ENCODE results near the gene SLC2A13. TPM values are rescaled to one million over a fixed set of nuclear protein-coding genes. Genes with fewer than 3 reads are reported as not detected.

The SLC2A13 gene
- total and polyA plus RNA-seq, 4 donors: 1.9 to 20.2 (median 6.9) TPM

- H3K36me3 ChIP-seq (ENCODE audit: control insufficient read depth in 4 of 4, insufficient read depth in 3 of 4, low read depth in 1 of 4, low read length in 3 of 4): no peaks in the 10 kb centered on the region
- H3K9me3 ChIP-seq (ENCODE audit: control insufficient read depth in 4 of 4, low read length in 3 of 4): no peaks in the 10 kb centered on the region
- H3K4me1 ChIP-seq (ENCODE audit: control insufficient read depth in 4 of 4, insufficient read depth in 4 of 4, low read length in 3 of 4): peaks cover 9 to 28% (median 24%) of the 10 kb centered on the region in 4 donors
- TF ChIP-seq CTCF (IDR thresholded peaks at IDR 0.05; ENCODE audit: low read depth, low read length, missing input control): peak; percentile 2
- TF ChIP-seq SP1 (IDR thresholded peaks at IDR 0.05): no peak
- no peak for TF ChIP-seq RXRA (IDR thresholded peaks at IDR 0.05)
- no peak overlapping the region for H3K9ac ChIP-seq (ENCODE audit: low read depth in 1 of 2, low read length in 2 of 2)
- no peaks in the 10 kb centered on the region for H3K27me3 ChIP-seq (ENCODE audit: control insufficient read depth in 4 of 4, insufficient read depth in 4 of 4, low read length in 3 of 4)
- H3K4me3 ChIP-seq (ENCODE audit: low read depth in 1 of 3, low read length in 3 of 3): no peak overlapping the region
- H3K27ac ChIP-seq (ENCODE audit: low read depth in 1 of 2, low read length in 2 of 2): no peak overlapping the region
- DNase-seq (ENCODE audit: low spot score): no peak
- 80% methylated on average over 29 of the region's 29 CpGs for WGBS
These were observed 2.1 kb upstream of the SLC2A13 start for GRCh38 chr12:40107803-40108620.

- Histone ChIP-seq H3K4me1 (ENCODE audit: control insufficient read depth in 4 of 4, insufficient read depth in 4 of 4, low read length in 3 of 4) (peaks cover 9 to 30% (median 24%) of the 10 kb centered on the region in 4 donors), H3K36me3 (ENCODE audit: control insufficient read depth in 4 of 4, insufficient read depth in 3 of 4, low read depth in 1 of 4, low read length in 3 of 4) (no peaks in the 10 kb centered on the region), H3K9ac (ENCODE audit: low read depth in 1 of 2, low read length in 2 of 2) (peak overlapping the region in 1 of 2 donors; percentile 76), H3K27me3 (ENCODE audit: control insufficient read depth in 4 of 4, insufficient read depth in 4 of 4, low read length in 3 of 4) (no peaks in the 10 kb centered on the region), H3K9me3 (ENCODE audit: control insufficient read depth in 4 of 4, low read length in 3 of 4) (no peaks in the 10 kb centered on the region), H3K4me3 (ENCODE audit: low read depth in 1 of 3, low read length in 3 of 3) (peak overlapping the region; percentile 56 to 83 (median 81)), H3K27ac (ENCODE audit: low read depth in 1 of 2, low read length in 2 of 2) (peak overlapping the region; percentile 19 to 23)
- peak; percentile 94 to 96 for TF ChIP-seq RAD21 (IDR thresholded peaks at IDR 0.05)
- TF ChIP-seq REST (IDR thresholded peaks at IDR 0.05): no peak
- no peak for TF ChIP-seq HNF4A (conservative IDR thresholded peaks at IDR 0.05)
- peak in 1 of 2 donors; percentile 33 for TF ChIP-seq RXRA (IDR thresholded peaks at IDR 0.05)
- TF ChIP-seq MAX (IDR thresholded peaks at IDR 0.05): peak; percentile 51
- TF ChIP-seq CTCF (IDR thresholded peaks at IDR 0.05; ENCODE audit: low read depth, low read length, missing input control): peak; percentile 88
- no peak for TF ChIP-seq FOXA1 (IDR thresholded peaks at IDR 0.05)
- peak; percentile 20 for TF ChIP-seq TAF1 (conservative IDR thresholded peaks at IDR 0.05)
- WGBS: 22% methylated on average over 19 of the region's 19 CpGs
- DNase-seq (ENCODE audit: low spot score): peak; percentile 88
These were observed 1.4 kb upstream of the SLC2A13 start for GRCh38 chr12:40107098-40107802.
